ENCODE data around the gene PTPN21.

- TF ChIP-seq, protein P1, sequence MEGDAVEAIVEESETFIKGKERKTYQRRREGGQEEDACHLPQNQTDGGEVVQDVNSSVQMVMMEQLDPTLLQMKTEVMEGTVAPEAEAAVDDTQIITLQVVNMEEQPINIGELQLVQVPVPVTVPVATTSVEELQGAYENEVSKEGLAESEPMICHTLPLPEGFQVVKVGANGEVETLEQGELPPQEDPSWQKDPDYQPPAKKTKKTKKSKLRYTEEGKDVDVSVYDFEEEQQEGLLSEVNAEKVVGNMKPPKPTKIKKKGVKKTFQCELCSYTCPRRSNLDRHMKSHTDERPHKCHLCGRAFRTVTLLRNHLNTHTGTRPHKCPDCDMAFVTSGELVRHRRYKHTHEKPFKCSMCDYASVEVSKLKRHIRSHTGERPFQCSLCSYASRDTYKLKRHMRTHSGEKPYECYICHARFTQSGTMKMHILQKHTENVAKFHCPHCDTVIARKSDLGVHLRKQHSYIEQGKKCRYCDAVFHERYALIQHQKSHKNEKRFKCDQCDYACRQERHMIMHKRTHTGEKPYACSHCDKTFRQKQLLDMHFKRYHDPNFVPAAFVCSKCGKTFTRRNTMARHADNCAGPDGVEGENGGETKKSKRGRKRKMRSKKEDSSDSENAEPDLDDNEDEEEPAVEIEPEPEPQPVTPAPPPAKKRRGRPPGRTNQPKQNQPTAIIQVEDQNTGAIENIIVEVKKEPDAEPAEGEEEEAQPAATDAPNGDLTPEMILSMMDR (IDR thresholded peaks at IDR 0.05), result no peak
- no peak for TF ChIP-seq EP300 (IDR thresholded peaks at IDR 0.05)
Measured at GRCh38 chr14:88515499-88516221, 39.1 kb downstream of the PTPN21 start.

Data from tibial nerve (tissue), 4 donors.